SK-N-SH treated with all-trans-retinoic acid at 6 μM for 48 hours (cell line): Measurements from ENCODE around the gene WDR7.

ENCODE experiments used
- ARNTL ChIP-seq: fragments of 450-650 bp; formaldehyde crosslinking; IDR thresholded peaks from 2 replicates; pipeline ENCODE4 v1.5.0; 2020; ENCODE audit warnings: low read depth, mild to moderate bottlenecking, moderate library complexity, borderline replicate concordance
- CSDC2 ChIP-seq: fragments of 250-450 bp; sonication (Bioruptor Pico); IDR thresholded peaks from 2 replicates; pipeline ENCODE4 v1.5.0; 2020; ENCODE audit warnings: mild to moderate bottlenecking, moderate library complexity
- PATZ1 ChIP-seq: fragments of 250-450 bp; sonication (Bioruptor Pico); IDR thresholded peaks from 2 replicates; pipeline ENCODE4 v1.8.0; 2020; ENCODE audit warnings: mild to moderate bottlenecking, moderate library complexity, borderline replicate concordance

- TF ChIP-seq PATZ1 (CRISPR knock-in tag) (no peak), ARNTL (no peak), CSDC2 (CRISPR knock-in tag) (no peak)
Observed at GRCh38 chr18:56702946-56703345, 51.8 kb downstream of the WDR7 start.
